ENCODE data around the gene NUDT3. TPM values are rescaled to one million over a fixed set of nuclear protein-coding genes. Genes with fewer than 3 reads are reported as not detected.
A peak's percentile ranks its signal among the peaks of the same experiment; 100 is the strongest.

Gene NUDT3
- polyA plus RNA-seq, 2 of the 4 experiments (the other 2 are of a cell fraction) = 5.2 to 13.4 TPM

- peak in 1 of 2 experiments; percentile 59 for DNase-seq (ENCODE audit: low read depth in 1 of 2, low spot score in 1 of 2)
- peaks cover 62% of the 10 kb centered on the region for H3K4me1 ChIP-seq
- no peak for FAIRE-seq
- no peaks in the 10 kb centered on the region for H3K9me3 ChIP-seq
- ChIA-PET POLR2A (interaction anchor here (1.5 kb wide), 1 partner anchor 10 kb away, joined by 5 read pairs; the partner anchor contains the start of gene HMGA1), CTCF (interaction anchor here (0.6 to 5.0 kb wide), 5 partner anchors 10 to 232 kb away, joined by 3 to 37 read pairs (median 4); partner anchors contain the start of gene HMGA1)
- peak overlapping the region; percentile 71 for H3K4me2 ChIP-seq
- H3K27ac ChIP-seq = peak overlapping the region; percentile 93 to 97; a peak in 5 of 6 replicates
- ATAC-seq = peak; percentile 4 to 14; a peak in 3 of 6 replicates
- WGBS (ENCODE audit: missing lambda C conversion rate) = 17% methylated on average over 2 of the region's 8 CpGs
- H3K4me3 ChIP-seq = no peak overlapping the region
- TF ChIP-seq RFX5 (IDR thresholded peaks at IDR 0.05) (no peak), KDM1A (IDR thresholded peaks at IDR 0.05; ENCODE audit: low read depth) (no peak), RARB (CRISPR knock-in tag; IDR thresholded peaks at IDR 0.05) (peak; percentile 29; the same call in 1 of the 2 replicates), BHLHE40 (IDR thresholded peaks at IDR 0.05; ENCODE audit: low read depth, low read length) (no peak), MAFK (IDR thresholded peaks at IDR 0.05; ENCODE audit: partially characterized antibody) (no peak), PHF8 (IDR thresholded peaks at IDR 0.05; ENCODE audit: borderline replicate concordance, low read depth) (no peak), CBX8 (IDR thresholded peaks at IDR 0.05) (no peak), POLR2AphosphoS2 (conservative IDR thresholded peaks at IDR 0.05; ENCODE audit: low read length) (no peak; the same call in none of the 2 replicates), HDAC2 (IDR thresholded peaks at IDR 0.05) (no peak), CHD2 (IDR thresholded peaks at IDR 0.05; ENCODE audit: low read length, partially characterized antibody) (no peak), MYC (IDR thresholded peaks at IDR 0.05; ENCODE audit: borderline replicate concordance, low read length) (no peak), JUN (IDR thresholded peaks at IDR 0.05) (peak in 1 of 2 experiments; percentile 57; a peak in 2 of 5 replicates), FOXS1 (CRISPR knock-in tag; IDR thresholded peaks at IDR 0.05) (no peak), POLR2A (IDR thresholded peaks at IDR 0.05; ENCODE audit: low read length) (no peak), CTCF (IDR thresholded peaks at IDR 0.05) (peak; percentile 40), HOXB5 (CRISPR knock-in tag; IDR thresholded peaks at IDR 0.05) (no peak), EHMT2 (IDR thresholded peaks at IDR 0.05; ENCODE audit: low read depth) (no peak), HOXA7 (CRISPR knock-in tag; IDR thresholded peaks at IDR 0.05) (no peak), RNF2 (IDR thresholded peaks at IDR 0.05; ENCODE audit: borderline replicate concordance, low read depth) (no peak), HOXB13 (CRISPR knock-in tag; IDR thresholded peaks at IDR 0.05; ENCODE audit: low read depth) (no peak), CBX2 (IDR thresholded peaks at IDR 0.05; ENCODE audit: borderline replicate concordance, low read depth) (no peak), GATA3 (IDR thresholded peaks at IDR 0.05; ENCODE audit: borderline replicate concordance) (no peak), HEYL (CRISPR knock-in tag; IDR thresholded peaks at IDR 0.05) (no peak), SREBF2 (IDR thresholded peaks at IDR 0.05) (no peak), EHF (CRISPR knock-in tag; IDR thresholded peaks at IDR 0.05) (no peak), CHD4 (IDR thresholded peaks at IDR 0.05; ENCODE audit: borderline replicate concordance) (no peak), E2F6 (IDR thresholded peaks at IDR 0.05; ENCODE audit: borderline replicate concordance, low read depth) (no peak), PBX3 (IDR thresholded peaks at IDR 0.05) (0 out of 2 replicates have a peak, but pooled peaks have one; percentile 39), NFE2L2 (conservative IDR thresholded peaks at IDR 0.05; ENCODE audit: low read length) (no peak), NR3C1 (IDR thresholded peaks at IDR 0.05) (no peak), TFCP2L1 (CRISPR knock-in tag; IDR thresholded peaks at IDR 0.05) (peak; percentile 63), ZSCAN20 (CRISPR knock-in tag; IDR thresholded peaks at IDR 0.05) (no peak), FOSB (CRISPR knock-in tag; IDR thresholded peaks at IDR 0.05) (peak; percentile 57; the same call in 1 of the 2 replicates), ZNF302 (CRISPR knock-in tag; IDR thresholded peaks at IDR 0.05) (no peak), ATOH8 (CRISPR knock-in tag; IDR thresholded peaks at IDR 0.05; ENCODE audit: low read depth) (peak; percentile 41; the same call in 1 of the 2 replicates), NPAS2 (CRISPR knock-in tag; IDR thresholded peaks at IDR 0.05; ENCODE audit: borderline replicate concordance) (no peak), RCOR1 (IDR thresholded peaks at IDR 0.05; ENCODE audit: low read depth, low read length) (no peak), CEBPB (IDR thresholded peaks at IDR 0.05) (no peak), KDM5A (IDR thresholded peaks at IDR 0.05) (no peak)
Measured at GRCh38 chr6:34246563-34247391, 145.7 kb downstream of the NUDT3 start.

All from A549 (cell line).